Ascending aorta (tissue), 2 donors: ENCODE data around the gene PRSS2. TPM values are rescaled to one million over a fixed set of nuclear protein-coding genes. Genes with fewer than 3 reads are reported as not detected.
A peak's percentile ranks its signal among the peaks of the same experiment; 100 is the strongest.

Source experiments
- DNase-seq, 2 donors: peaks; one replicate each; pipeline ENCODE4 v3.0.0-alpha.2; 2019; ENCODE audit warnings: low spot score in 2 of 2
- H3K27ac ChIP-seq, 2 donors: fragments of 200-600 bp; sonication (generic); one replicate each; pipeline ENCODE4 v1.5.1; 2016 to 2017; ENCODE audit warnings: mild to moderate bottlenecking in 1 of 2
- H3K27me3 ChIP-seq: fragments of 200-600 bp; sonication (generic); one replicate; pipeline ENCODE4 v1.5.1; 2017
- H3K36me3 ChIP-seq, 2 donors: fragments of 200-600 bp; sonication (generic); one replicate each; pipeline ENCODE4 v1.5.1; 2016
- H3K4me1 ChIP-seq, 2 donors: fragments of 200-600 bp; sonication (generic); one replicate each; pipeline ENCODE4 v1.5.1; 2016 to 2017; ENCODE audit warnings: mild to moderate bottlenecking in 1 of 2
- H3K4me3 ChIP-seq, 2 donors: fragments of 200-600 bp; sonication (generic); one replicate each; pipeline ENCODE4 v1.5.1; 2016 to 2017; ENCODE audit warnings: mild to moderate bottlenecking in 1 of 2
- H3K9me3 ChIP-seq, 2 donors: fragments of 200-600 bp; sonication (generic); one replicate each; pipeline ENCODE4 v1.5.1; 2016
- intact Hi-C: fragments of 100-400 bp; cut with DNase I; formaldehyde crosslinking; loops from one replicate; pipeline ENCODE4 v1.15.1; 2023
- total RNA-seq: library from RNA; depleted of rRNA; stranded (reverse); fragments of >200 nt; gene quantifications from one replicate; pipeline ENCODE4 v1.1.0, GENCODE V29; 2016
- TF ChIP-seq, protein P1 (sequence below), 3 experiments: fragments of 200-600 bp in 2 of 3; fragments of 450-650 bp in 1 of 3; sonication (generic) in 2 of 3; IDR thresholded peaks; one replicate each; pipeline ENCODE4 v1.5.1; 2016 to 2019; ENCODE audit warnings: antibody characterized with exemption in 3 of 3, mild to moderate bottlenecking in 1 of 3, moderate library complexity in 1 of 3

The PRSS2 gene
- total RNA-seq, 1 donor from 2014 or later = not detected

DNA sequence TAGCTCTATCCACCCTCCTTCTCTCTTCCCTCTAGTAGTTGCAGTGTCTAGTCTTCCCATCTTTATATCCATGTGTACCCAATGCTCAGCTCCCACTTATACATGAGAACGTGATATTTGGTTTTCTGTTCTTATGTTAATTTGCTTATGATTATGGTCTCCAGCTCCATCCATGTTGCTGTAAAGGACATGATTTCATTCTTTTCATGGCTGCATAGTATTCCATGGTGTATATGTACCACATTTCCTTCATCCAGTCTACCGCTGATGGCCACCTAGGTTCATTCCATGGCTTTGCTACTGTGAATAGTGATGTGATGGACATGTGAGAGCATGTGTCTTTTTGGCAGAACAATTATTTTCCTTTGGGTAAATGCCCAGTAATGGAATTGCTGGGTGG, 6.5 kb downstream of the PRSS2 start:
- H3K9me3 ChIP-seq = no peaks in the 10 kb centered on the region
- intact Hi-C loops = no loop called here
- no peak overlapping the region for H3K27ac ChIP-seq
- TF ChIP-seq, protein P1, sequence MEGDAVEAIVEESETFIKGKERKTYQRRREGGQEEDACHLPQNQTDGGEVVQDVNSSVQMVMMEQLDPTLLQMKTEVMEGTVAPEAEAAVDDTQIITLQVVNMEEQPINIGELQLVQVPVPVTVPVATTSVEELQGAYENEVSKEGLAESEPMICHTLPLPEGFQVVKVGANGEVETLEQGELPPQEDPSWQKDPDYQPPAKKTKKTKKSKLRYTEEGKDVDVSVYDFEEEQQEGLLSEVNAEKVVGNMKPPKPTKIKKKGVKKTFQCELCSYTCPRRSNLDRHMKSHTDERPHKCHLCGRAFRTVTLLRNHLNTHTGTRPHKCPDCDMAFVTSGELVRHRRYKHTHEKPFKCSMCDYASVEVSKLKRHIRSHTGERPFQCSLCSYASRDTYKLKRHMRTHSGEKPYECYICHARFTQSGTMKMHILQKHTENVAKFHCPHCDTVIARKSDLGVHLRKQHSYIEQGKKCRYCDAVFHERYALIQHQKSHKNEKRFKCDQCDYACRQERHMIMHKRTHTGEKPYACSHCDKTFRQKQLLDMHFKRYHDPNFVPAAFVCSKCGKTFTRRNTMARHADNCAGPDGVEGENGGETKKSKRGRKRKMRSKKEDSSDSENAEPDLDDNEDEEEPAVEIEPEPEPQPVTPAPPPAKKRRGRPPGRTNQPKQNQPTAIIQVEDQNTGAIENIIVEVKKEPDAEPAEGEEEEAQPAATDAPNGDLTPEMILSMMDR (IDR thresholded peaks at IDR 0.05) = no peak
- no peaks in the 10 kb centered on the region for H3K27me3 ChIP-seq
- H3K36me3 ChIP-seq = no peaks in the 10 kb centered on the region
- no peak overlapping the region for H3K4me3 ChIP-seq
- DNase-seq = no peak
- peaks cover 0 to 9% of the 10 kb centered on the region in 2 donors for H3K4me1 ChIP-seq

DNA sequence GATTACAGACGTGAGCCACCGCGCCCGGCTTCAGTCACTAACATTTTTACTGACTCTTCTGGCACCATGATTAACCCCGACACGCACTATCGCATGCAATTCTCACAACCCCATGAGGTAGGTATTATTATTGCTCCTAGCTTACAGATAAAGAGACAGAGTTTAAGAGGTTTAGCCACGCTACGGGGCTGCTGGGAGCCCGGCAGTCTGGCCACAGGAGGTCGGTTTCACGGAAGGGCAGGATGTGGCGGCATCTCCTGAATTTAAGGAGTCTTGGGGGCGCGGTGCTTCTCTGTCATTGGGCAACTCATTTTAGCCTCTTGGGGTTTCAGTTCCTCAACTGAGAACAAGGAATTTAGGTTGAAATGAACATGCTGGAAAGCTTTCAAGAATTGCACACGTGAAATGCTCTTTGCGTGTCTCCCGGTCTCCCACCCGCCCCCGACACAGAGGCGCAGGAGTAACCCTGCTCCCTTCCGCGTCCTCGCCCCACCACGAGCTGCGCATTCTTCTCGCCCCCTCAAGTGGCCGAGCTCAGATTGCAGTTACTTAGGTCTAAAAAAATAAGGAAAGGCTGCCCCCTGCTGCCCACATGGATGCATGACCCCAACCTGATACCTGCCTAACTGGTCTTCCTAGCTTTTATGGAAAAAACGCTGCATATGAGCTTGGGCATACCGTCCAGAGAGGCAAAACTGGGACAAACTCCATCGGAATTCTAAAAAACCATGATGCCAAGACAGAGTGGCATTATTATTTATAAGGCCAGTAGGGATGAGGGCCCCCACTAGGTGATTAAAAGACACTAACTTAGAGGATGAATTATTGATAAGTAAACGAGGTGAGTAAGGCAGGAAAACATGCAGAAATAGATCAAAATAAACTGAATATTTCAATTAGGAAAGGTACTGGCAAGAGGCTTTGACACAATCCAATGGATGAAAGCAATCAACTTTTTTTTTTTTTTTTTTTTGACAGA, 12.4 kb downstream of the PRSS2 start:
- no peaks in the 10 kb centered on the region for H3K4me1 ChIP-seq
- H3K4me3 ChIP-seq = peak overlapping the region; percentile 23 to 58
- no peaks in the 10 kb centered on the region for H3K36me3 ChIP-seq
- intact Hi-C loops = loop anchor here (1.0 to 2.0 kb wide), 3 partner anchors 70 to 151 kb away; no protein-coding TSS in a partner anchor
- peak; percentile 46 to 92 for DNase-seq
- TF ChIP-seq, protein P1 (IDR thresholded peaks at IDR 0.05) = peak; percentile 90 to 99 (median 96)
- no peak overlapping the region for H3K27ac ChIP-seq
- no peaks in the 10 kb centered on the region for H3K27me3 ChIP-seq
- H3K9me3 ChIP-seq = no peaks in the 10 kb centered on the region

DNA sequence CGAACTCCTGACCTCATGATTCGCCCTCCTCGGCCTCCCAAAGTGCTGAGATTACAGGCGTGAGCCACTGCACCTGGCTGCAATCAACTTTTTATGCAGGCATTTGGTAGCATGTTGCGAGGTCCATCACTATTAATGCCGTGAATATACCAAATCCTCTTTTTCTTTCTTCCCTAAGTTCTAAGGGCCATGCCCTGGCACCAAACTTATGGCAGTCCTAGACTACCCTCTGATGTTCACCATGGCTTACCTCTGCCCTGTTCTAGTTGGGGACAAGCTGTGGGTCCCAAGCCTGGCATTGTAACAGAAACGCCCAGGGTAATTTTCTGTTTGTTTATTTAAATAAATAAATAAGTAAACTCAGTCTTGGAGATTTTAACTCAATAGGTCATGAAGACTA, 13.3 kb downstream of the PRSS2 start:
- no peaks in the 10 kb centered on the region for H3K36me3 ChIP-seq
- H3K4me1 ChIP-seq = no peaks in the 10 kb centered on the region
- H3K9me3 ChIP-seq = no peaks in the 10 kb centered on the region
- no peak overlapping the region for H3K4me3 ChIP-seq
- H3K27ac ChIP-seq = no peak overlapping the region
- intact Hi-C loops = no loop called here
- TF ChIP-seq, protein P1 (IDR thresholded peaks at IDR 0.05) = no peak
- H3K27me3 ChIP-seq = no peaks in the 10 kb centered on the region
- no peak for DNase-seq

DNA sequence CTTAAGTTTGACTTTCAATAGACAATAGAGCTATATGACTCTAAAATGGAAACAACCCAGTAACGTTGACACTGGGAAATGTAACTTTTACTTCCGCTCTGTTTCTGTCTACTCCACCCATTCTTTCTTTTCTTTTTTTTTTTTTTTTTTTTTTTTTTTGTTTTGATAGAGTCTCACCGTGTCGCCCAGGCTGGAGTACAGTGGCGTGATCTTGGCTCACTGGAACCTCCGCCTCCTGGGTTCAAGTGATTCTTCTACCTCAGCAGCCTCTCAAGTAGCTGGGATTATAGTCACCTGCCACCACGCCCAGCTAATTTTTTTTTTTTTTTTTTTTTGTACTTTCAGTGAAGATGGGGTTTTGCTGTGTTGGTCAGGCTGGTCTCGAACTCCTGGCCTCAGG, 13.9 kb downstream of the PRSS2 start:
- no peaks in the 10 kb centered on the region for H3K36me3 ChIP-seq
- no peak overlapping the region for H3K4me3 ChIP-seq
- H3K27ac ChIP-seq = no peak overlapping the region
- H3K27me3 ChIP-seq = no peaks in the 10 kb centered on the region
- H3K4me1 ChIP-seq = no peaks in the 10 kb centered on the region
- no peak for DNase-seq
- intact Hi-C loops = no loop called here
- TF ChIP-seq, protein P1 (IDR thresholded peaks at IDR 0.05) = no peak
- no peaks in the 10 kb centered on the region for H3K9me3 ChIP-seq

DNA sequence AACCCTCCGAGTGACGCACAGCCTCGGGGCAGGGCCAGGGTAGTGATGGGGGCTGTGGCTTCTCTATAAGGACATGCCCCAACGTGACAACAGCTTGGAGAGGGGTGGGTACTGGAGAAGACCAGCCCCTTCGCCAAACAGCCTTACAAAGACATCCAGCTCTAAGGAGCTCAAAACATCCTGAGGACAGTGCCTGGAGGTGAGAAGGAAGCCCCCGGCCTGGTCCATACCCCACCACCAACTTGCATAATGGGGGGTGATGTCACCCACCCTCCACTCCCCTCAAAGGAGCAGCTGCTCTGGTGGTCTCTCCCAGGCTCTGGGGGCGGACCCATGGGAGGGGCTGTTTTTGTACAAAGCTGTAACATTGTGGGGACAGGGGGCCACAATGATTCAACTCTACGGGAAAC, 15.1 kb downstream of the PRSS2 start:
- Histone ChIP-seq H3K9me3 (no peaks in the 10 kb centered on the region), H3K27me3 (no peaks in the 10 kb centered on the region), H3K36me3 (no peaks in the 10 kb centered on the region), H3K4me1 (no peaks in the 10 kb centered on the region), H3K4me3 (no peak overlapping the region), H3K27ac (no peak overlapping the region)
- TF ChIP-seq, protein P1 (IDR thresholded peaks at IDR 0.05) = no peak
- intact Hi-C loops = no loop called here
- no peak for DNase-seq
